Mucosa of descending colon (tissue), 3 donors: ENCODE data around the gene NADK. TPM values are rescaled to one million over a fixed set of nuclear protein-coding genes. Genes with fewer than 3 reads are reported as not detected.

Experiments
- ATAC-seq: fragments of 200-7000 bp; cut with Tn5 transposase; one replicate; pipeline ENCODE4 v1.9.1; 2020; ENCODE audit warnings: mild to moderate bottlenecking, moderate library complexity
- DNase-seq, 3 donors: peaks; one replicate each; pipeline ENCODE4 v3.0.0-alpha.2; 2020
- H3K36me3 ChIP-seq: fragments of 200-600 bp; one replicate; pipeline ENCODE4 v1.8.0; 2021; ENCODE audit warnings: low read depth, mild to moderate bottlenecking
- H3K4me1 ChIP-seq: fragments of 200-600 bp; one replicate; pipeline ENCODE4 v1.8.0; 2021; ENCODE audit warnings: low read depth, mild to moderate bottlenecking
- H3K4me3 ChIP-seq: fragments of 200-600 bp; one replicate; pipeline ENCODE4 v1.8.0; 2021; ENCODE audit warnings: mild to moderate bottlenecking
- H3K9me3 ChIP-seq: fragments of 200-600 bp; one replicate; pipeline ENCODE4 v1.8.0; 2021; ENCODE audit warnings: mild to moderate bottlenecking
- intact Hi-C, 2 donors: fragments of 100-400 bp; cut with DNase I in 1 of 2; cut with micrococcal nuclease in 1 of 2; formaldehyde crosslinking; loops; one replicate each; pipeline versions ENCODE4 v1.11.0 to v1.11.1; 2022; cut with DNase I, micrococcal nuclease
- total RNA-seq, 3 donors: library from RNA; stranded (reverse); fragmentation: NEBNext Ultra II Directional in 2 of 3; extraction: Animal tissue kit (Norgen Biotek cat#: 25700) in 2 of 3; gene quantifications; one replicate each; pipeline versions ENCODE4 v1.2.1 to v1.2.4, GENCODE V29; 2021 to 2023
- TF ChIP-seq, protein P1 (sequence below): fragments of 200-600 bp; IDR thresholded peaks from one replicate; pipeline ENCODE4 v1.8.0; 2022; ENCODE audit warnings: antibody characterized with exemption, mild to moderate bottlenecking
- donor health status: DM: no; HTN: no; CAD: no; lungs with moderate emphysema.
- donor health status: DM: no; HTN: no; CAD: no.
- donor health status: DM: no; HTN: yes; CAD: no.

The NADK gene
- total RNA-seq, 3 donors from 2014 or later, result 116 to 160 (median 129) TPM

DNA sequence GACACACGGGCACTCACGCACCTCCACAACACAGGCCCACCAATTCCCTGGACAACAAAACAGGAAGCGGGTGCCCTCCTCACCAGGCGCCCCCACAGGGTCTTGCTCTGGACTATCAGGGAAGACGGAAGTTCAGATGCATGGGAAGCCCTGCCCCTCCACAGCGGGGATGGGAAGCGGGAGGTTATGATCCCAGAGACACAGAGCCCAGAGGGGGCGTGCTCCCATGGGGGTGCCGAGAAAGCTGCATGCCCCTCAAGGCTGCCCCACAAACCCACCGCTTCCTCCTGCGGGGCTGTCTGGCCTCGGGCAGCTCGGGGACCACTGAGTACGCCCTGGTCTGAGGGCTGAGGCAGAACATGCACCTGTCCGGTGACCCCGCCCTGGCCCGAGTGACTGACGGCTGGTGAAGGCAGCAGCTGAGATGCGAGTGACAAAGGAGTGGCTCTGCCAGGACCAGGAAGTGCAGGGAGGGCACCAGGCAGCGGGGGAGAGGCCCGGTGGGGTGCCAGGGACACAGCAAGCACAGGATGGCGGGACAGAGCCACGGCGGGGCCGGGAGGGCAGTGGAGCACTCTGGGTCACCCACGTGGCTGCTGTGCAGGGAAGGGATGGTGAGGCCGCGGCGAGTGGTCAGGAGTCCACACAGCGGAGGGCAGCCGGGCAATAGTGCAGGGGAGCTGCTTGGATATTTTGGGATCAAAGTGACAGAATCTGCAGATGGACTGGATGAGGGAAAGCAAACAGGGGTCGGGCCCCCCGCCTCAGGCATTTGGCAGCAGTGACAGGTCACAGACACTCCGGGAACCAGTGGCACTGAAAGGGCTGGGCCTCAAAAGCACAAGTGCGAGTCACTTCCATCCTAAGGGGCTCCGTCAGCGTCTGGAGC, 18.6 kb downstream of the NADK start:
- Histone ChIP-seq H3K4me3 (no peak overlapping the region), H3K4me1 (peaks cover 24% of the 10 kb centered on the region), H3K36me3 (no peaks in the 10 kb centered on the region), H3K9me3 (no peaks in the 10 kb centered on the region)
- DNase-seq, result peak; percentile 73 to 88 (median 81)
- ATAC-seq, result peak; percentile 74
- intact Hi-C loops, result no loop called here
- TF ChIP-seq, protein P1, sequence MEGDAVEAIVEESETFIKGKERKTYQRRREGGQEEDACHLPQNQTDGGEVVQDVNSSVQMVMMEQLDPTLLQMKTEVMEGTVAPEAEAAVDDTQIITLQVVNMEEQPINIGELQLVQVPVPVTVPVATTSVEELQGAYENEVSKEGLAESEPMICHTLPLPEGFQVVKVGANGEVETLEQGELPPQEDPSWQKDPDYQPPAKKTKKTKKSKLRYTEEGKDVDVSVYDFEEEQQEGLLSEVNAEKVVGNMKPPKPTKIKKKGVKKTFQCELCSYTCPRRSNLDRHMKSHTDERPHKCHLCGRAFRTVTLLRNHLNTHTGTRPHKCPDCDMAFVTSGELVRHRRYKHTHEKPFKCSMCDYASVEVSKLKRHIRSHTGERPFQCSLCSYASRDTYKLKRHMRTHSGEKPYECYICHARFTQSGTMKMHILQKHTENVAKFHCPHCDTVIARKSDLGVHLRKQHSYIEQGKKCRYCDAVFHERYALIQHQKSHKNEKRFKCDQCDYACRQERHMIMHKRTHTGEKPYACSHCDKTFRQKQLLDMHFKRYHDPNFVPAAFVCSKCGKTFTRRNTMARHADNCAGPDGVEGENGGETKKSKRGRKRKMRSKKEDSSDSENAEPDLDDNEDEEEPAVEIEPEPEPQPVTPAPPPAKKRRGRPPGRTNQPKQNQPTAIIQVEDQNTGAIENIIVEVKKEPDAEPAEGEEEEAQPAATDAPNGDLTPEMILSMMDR, result no peak

DNA sequence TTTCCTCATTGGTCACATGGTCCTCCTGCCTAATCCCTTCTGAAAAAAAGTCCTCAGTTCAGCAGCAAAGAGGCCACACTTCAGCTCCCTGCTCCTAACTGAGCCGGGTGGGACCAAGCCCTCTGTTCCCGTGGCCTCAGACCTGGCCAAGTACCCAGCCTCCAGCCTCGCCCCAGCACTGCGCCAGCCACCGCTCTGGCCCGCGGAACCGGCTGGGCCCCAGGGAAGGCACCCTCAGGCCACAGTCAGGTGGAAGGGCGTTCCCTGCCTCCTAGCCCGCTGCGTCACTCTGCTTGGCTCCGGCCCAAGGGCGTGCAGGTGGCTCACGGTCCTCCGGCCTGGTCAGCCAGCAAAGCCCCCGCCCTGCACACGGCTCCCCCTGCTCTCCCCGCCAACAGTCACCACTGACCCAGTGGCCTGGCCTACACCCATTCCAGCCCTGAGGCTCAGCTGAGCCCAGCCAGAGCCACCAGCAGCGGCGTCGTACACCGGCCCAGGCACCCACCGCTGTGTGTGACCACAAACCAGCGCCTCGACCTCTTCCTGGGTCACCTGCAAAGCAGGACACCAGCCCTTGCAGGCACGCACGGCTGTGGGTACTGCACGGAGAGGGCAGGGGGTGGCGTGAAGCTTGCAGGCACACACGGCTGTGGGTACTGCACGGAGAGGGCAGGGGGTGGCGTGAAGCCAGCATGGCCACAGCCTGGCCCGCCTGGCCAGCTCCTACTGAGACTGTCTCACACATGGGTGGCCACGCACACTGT, 19.4 kb downstream of the NADK start:
- intact Hi-C loops, result no loop called here
- no peaks in the 10 kb centered on the region for H3K9me3 ChIP-seq
- peaks cover 5% of the 10 kb centered on the region for H3K36me3 ChIP-seq
- TF ChIP-seq, protein P1, result no peak
- ATAC-seq (peak; percentile 91), DNase-seq (peak; percentile 96 to 97 (median 96))
- no peak overlapping the region for H3K4me3 ChIP-seq
- H3K4me1 ChIP-seq, result peaks cover 24% of the 10 kb centered on the region

DNA sequence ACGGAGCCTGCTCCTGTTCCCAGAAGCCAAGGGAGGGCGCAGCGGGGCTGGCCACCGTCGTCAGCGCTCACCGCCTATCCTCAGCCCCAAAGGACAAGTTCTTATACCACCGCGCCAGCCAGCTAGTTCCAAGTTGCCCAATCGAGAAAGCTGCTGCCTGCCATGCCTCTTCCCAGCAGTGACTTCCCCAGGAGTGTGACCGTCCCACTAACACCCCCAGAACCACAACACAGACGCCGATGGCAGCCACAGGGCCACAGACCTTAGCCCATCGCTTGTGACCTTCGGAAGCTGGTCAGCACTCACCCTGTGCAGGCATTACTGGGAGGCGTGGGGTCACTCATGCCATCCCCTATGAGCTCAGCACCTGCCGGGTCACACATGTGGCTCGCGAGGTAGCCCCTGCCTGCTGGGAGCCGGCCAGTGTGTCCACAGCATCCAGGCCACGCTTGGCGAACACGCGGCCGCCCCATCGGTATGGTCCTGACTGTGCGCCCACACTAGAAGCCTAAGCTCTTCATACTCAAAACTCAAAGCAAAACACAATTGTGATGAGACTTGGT, 20.1 kb downstream of the NADK start:
- no peaks in the 10 kb centered on the region for H3K9me3 ChIP-seq
- intact Hi-C loops, result no loop called here
- no peak for ATAC-seq
- peaks cover 24% of the 10 kb centered on the region for H3K4me1 ChIP-seq
- peaks cover 7% of the 10 kb centered on the region for H3K36me3 ChIP-seq
- TF ChIP-seq, protein P1, result no peak
- peak; percentile 39 to 57 (median 54) for DNase-seq
- no peak overlapping the region for H3K4me3 ChIP-seq

DNA sequence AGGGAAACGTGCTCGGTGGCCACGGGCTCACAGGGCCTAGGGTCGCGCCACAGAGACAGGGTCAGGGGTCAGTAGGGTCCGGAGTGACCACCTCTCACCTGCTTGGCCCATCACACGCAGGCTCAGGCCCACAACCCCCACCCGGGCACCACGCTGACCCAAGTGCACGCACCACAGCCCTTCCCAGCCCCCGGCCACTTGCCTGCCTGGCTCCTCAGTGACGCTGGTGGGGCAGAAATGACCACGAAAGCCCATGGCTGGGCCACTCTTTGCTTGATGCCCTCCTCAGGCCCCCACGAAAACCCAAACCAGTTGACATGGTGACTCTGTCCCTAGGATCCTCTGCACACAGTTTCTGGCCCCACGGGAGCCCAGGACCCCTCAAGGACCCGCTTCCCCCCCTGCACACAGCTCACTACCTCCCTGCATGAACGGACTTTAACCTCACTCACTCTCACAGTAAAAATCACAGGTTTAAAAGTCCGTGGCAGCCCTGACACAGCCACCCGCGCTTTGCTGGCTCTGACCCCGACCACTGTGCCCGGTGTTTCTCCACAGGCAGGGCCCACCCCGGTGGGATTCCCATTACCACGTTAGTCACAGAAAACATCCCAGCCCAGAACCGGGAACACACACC, 20.7 kb downstream of the NADK start:
- Histone ChIP-seq H3K9me3 (no peaks in the 10 kb centered on the region), H3K4me3 (no peak overlapping the region), H3K36me3 (peaks cover 7% of the 10 kb centered on the region), H3K4me1 (peaks cover 24% of the 10 kb centered on the region)
- DNase-seq, result peak in 1 of 3 donors; percentile 57
- ATAC-seq, result no peak
- intact Hi-C loops, result no loop called here
- TF ChIP-seq, protein P1, result no peak

DNA sequence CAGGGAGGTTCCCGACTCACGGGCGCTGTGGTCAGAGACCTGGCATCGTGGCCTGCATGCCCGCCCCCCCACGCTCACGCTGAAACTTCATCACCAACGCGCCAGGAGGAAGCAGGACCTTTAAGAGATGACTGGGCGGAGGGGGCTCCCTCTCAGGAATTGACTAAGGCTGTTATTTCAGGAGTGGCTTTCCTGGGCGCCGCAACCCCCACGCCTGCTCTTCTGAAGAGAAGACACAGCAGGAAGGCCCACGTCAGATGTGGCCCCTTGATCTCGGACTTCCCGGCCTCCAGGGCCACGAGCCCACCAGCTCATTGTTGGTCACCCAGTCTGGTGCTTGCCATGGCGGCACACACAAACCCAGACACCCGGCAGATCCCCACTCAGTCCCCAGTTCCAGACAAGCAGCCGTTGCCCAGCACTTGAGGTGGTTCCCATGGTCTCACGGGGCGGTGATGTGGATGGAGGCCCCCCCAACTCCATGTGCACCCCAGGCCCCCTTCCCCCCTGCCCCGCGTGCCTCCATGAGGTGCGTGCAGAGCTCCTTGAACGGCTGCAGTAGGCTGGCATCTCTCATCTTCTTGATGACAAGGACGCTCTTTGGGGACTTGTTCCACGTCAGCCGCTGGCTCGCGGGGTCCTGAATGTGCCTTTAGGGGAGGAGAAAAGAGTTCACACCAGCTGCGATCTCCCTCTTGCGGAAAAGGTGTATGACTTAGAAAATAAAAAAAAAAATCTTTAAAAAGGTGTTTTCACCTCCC, 21.4 kb downstream of the NADK start:
- no peak overlapping the region for H3K4me3 ChIP-seq
- intact Hi-C loops, result no loop called here
- peaks cover 24% of the 10 kb centered on the region for H3K4me1 ChIP-seq
- ATAC-seq (no peak), DNase-seq (peak in 1 of 3 donors; percentile 21)
- TF ChIP-seq, protein P1, result no peak
- peaks cover 7% of the 10 kb centered on the region for H3K36me3 ChIP-seq
- H3K9me3 ChIP-seq, result no peaks in the 10 kb centered on the region
